ENCODE results near the gene MSI2. TPM values are rescaled to one million over a fixed set of nuclear protein-coding genes. Genes with fewer than 3 reads are reported as not detected.

MSI2 gene
- total RNA-seq, 2 donors from 2014 or later, result 65.5 to 81.0 TPM

DNA sequence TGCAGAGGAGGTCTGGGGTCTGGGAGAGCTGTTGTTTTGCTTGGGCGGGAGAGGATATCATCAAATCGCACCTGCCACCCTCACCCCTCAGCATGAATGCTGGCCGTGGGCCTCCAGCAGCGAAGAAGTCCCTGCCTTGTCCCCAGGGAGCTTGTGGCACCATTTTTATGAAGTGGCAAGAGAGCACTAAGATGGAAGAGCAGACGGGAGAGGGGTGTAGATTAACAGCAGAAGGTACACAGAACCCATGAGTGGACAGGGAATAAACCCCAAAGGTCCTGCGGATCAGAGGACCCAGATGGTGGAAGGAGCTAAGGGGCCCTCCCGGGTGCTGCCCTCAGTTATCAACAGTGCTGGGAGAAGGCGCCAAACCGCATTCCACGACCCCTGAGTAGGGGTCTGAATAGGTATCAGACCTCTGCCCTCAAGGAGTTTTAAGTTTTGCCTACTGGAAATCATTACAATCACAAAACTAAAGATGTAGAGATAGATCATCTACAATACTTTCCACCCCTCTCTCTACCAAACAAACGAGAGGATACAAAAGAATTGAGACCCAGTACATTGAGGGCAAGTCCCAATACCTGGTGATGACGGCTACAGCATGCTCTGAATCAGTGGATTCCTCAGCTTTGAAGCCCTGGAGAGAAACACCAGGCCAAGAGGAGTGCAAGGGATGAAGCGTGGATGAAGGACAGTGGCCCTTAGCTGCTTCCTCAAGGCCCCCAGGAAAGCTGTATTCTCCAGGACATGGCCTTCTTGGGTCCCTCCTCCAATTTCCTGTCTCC is 428.6 kb downstream of the MSI2 start:
- DNase-seq (no peak), ATAC-seq (no peak)
- intact Hi-C loops (cut with DNase I, micrococcal nuclease), result no loop called here

DNA sequence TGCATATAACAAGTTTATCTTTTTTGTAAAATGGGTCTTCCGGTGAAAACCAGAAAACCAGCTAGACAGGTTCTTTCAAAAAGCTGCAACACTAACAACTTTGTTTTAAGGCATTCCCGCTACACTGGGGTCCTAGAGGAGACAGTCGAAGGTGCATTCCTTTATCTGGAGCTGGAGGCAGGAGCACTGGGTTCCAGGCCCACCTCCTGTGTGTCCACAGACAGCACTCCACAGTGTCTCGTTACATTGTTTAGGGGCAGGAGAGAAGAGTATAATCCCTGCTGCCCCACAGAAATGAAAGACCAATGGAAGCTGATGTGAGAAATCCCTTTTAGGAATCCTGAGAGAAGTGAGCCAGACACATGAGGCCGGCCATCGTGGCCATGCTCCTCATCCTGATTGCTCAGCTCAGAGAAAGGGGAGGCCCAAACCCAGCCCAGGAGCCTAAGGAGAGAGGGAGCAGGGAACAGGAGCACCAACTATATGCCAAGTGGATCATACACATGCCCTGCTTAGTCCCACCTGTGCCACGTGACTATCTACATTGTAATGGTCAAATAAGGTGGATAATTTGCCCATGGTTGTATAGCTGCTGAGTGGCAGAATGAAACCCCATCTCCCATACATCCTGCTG is 429.3 kb downstream of the MSI2 start:
- intact Hi-C loops (cut with DNase I, micrococcal nuclease), result no loop called here
- DNase-seq, result no peak
- ATAC-seq, result no peak

DNA sequence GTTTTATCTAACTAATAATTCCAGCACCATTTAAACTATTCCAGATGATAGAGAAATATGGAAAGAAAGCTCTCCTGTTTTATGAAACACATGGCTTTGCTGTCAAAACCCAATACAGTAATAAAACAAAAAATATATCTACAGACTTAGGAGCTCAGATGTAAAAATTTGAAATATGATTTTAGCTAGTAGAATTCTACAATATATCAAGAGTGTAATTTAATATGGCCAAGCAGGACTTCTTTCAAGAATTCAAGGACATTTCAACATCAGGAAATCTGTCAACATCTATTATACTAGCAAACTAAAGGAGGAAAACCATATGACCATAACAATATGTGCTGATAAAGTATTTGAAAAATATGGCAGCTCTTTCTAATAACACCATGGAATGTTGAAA is 431.3 kb downstream of the MSI2 start:
- intact Hi-C loops (cut with DNase I, micrococcal nuclease), result no loop called here
- DNase-seq, result no peak
- ATAC-seq, result no peak

DNA sequence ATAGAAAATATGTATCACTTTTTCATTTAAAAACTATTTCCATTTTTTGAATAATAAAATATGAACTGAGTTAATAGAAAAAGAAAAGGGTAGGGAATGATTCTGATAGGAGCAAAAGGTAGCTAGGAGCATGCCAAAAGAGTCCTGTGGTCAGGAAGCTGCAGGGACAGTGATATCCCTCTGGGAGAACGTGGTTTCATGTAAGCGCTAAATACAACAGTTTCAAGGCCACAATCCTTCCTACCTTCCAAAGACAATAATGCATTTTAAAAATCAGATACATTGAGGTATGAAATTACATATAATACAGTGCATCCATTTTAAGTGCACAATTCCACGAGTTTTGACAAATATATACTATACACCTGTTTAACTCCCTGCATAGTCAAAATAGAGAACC is 432.9 kb downstream of the MSI2 start:
- DNase-seq (no peak), ATAC-seq (no peak)
- intact Hi-C loops (cut with DNase I, micrococcal nuclease), result no loop called here

DNA sequence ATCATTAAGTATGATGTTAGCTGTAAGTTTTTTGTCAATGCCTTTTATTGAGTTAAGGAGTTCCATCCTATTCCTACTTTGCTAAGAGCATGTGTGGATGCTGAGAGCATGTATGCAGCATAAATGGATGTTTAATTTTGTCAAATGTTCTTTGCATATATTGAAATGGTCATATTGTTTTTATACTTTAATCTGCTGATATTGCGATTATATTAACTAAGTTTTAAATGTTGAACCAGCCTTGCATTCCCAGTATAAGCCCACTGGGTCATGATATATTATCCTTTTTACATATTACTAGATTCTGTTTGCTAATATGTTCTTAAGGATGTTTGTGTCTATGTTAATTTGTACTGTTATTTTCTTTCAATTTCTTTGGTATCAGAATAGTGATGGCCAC is 435.6 kb downstream of the MSI2 start:
- intact Hi-C loops (cut with DNase I, micrococcal nuclease), result no loop called here
- no peak for ATAC-seq

DNA sequence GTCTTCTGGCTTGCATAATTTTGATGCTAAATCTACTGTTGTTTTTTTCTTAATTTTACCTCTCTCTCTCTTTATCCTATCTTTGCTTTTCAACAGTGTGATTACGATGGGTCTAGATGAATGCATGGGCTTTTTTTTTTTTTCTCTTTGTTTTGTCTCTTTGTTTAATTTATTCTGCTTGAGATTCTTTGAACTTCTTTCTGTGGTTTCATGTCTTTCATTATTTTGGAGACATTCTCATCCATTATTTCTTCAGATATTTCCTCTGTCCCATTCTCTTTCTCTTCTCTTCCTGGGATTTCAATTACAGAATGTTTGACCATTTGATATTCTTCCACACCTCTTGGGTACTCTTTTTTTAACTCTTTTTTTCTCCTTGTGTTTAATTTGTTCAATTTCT is 436.4 kb downstream of the MSI2 start:
- DNase-seq, result no peak
- intact Hi-C loops (cut with DNase I, micrococcal nuclease), result no loop called here
- no peak for ATAC-seq

More for the DNA sequence above, 435.6 kb downstream of the MSI2 start:
- no peak for DNase-seq

DNA sequence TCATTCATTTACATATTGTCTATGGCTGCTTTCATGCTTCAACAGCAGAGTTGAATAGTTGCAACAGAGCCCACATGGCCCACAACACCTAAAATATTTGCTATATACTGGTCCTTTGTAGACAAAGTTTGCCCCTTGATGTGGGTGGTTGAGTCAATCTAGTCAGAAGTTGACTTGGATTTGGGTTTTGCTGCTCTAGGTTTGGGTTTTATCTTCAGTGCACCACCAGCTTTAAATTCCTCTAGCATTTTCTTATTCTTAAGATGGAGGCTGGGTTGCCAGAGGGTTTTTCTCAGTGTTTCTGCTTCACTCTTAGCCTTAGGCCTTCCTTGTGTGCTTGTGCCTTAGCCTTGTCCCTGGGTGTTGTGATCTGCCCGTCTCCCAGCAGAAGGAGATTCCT is 437.7 kb downstream of the MSI2 start:
- DNase-seq, result no peak
- intact Hi-C loops (cut with DNase I, micrococcal nuclease), result no loop called here
- ATAC-seq, result no peak

DNA sequence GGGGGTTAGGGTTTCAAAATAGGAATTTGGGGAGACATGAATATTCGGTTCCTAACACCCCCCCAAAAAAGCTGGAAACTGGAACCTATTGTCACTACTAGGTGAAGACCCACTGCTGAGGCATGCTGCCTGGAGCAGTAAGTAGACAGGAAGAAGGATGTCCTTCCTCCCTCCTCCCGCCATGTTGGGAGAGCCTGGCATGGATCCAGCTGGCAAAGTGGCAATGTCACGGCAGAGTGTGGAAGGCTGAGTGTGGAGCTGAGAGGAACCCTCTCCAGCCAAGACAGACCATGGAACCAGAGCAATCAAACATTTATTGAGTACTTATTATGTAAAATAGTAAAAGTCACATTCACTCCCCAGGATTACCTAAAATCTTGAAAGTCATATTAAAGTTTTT is 439.7 kb downstream of the MSI2 start:
- ATAC-seq, result no peak
- intact Hi-C loops (cut with DNase I, micrococcal nuclease), result no loop called here
- no peak for DNase-seq

DNA sequence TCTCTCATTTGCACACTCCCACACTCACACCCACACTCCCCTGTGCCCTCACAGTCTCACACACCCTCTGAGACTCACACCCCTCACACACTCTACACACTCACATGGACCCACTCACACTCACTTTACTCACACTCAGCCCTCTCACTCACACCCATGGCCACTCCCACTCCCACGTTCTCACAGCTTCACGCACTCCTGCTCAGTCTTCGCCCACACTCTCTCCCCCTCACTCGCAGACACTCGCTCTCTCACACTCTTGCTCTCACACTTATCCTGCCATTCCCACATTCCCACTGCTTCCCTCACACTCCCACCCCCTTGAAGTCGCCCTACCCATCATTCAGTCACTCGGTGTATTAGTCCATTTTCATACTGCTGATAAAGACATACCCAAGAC is 440.9 kb downstream of the MSI2 start:
- no peak for DNase-seq
- no peak for ATAC-seq
- intact Hi-C loops (cut with DNase I, micrococcal nuclease), result no loop called here

DNA sequence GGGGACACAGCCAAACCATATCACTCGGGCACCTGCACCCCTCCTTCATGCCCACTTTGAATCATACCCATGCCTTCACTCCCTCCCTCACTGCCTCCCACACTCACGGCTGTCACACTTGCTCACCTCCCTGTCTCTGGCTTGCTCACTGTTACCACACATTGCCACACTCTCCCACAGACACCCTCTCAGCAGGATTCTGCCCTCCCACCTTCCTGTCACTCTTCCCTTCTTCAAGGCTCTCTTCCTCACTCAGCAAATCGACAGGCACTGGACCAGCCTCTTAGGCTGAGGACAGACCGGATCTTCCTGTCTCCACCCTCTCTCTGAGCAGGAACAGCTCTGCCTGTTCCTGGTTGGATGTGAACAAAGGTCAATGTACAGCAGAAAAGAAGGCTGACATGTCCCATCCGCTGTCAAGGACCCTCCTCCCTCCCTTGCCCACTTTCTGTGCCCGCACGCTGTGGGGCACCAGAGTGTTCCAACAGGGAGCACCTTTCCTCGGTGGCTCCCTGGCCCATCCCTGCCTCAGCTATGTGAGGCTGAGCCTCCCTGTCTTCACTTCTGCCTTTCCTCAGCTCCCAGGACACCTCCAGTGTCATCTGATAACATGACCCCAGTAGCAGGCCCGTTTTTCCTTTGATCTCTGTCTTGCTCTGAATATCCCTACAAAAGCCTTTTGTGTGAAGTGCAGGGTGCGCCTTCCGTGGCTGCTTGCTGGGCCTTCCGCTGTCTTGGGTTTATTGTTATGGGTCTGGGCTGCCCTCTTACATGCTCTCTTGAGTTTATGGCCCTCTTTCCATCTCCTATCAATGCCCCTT is 441.8 kb downstream of the MSI2 start:
- DNase-seq, result no peak
- intact Hi-C loops (cut with DNase I, micrococcal nuclease), result no loop called here
- ATAC-seq, result peak; percentile 88

DNA sequence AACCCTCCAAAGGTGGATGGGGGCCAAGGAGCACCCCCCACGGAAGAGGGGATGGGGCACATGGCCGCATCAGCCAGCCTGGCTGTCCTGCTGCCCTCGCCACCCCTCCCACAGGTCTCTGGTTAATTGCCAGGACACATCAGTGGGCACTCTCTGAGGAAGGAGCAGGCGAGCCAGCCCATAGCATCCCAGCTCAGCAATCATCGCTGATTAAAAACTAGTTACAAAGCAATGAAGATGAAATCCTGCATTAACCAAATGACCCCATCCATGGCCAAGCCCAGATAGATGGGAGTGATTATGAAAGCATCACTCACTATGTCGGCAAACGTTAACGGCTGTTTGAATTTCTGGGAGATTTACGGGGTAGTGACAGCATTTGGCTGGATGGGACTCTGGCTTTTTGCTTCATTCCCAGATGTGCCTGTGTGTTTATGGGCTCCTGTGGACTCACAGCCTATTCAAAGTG is 443.5 kb downstream of the MSI2 start:
- intact Hi-C loops (cut with DNase I, micrococcal nuclease), result no loop called here
- DNase-seq (no peak), ATAC-seq (no peak)

DNA sequence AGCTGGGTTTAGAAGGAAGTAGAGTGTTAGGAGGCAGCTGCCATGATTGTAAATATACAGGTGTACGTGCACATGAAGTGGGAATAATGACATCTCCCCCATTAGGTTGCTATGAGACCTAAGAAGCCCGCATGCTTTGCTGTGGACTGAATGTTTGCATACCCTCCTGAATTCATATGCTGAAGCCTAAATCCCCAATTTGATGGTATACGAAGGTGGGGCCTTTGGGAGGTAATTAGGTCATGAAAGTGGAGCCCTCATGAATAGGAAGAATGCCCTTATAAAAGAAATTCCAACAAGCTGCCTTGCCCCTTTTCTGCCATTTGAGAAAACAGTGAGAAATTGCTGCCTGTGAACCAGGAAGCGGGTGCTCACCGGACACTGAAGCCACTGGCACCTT is 444.8 kb downstream of the MSI2 start:
- intact Hi-C loops (cut with DNase I, micrococcal nuclease), result no loop called here

DNA sequence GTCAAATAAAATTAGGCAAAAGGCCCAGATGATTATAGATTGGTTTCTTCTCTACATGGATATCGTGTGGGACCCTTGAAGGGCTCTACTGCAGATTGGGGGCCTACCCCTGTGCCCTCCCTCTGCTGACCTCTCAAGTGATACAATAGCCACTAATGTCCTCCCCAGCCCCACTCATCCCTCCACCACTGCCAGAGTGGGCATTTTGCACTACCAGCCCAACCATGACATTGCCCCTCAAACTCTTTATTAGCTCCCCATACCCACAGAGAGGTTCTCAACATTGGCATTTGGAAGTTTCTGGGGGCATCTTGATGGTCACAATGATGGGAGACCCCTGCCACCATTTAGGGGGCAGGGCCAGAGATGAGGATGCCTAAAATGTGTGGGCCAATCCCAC is 446.9 kb downstream of the MSI2 start:
- DNase-seq (no peak), ATAC-seq (no peak)
- intact Hi-C loops (cut with DNase I, micrococcal nuclease), result no loop called here

More for the DNA sequence above, 444.8 kb downstream of the MSI2 start:
- DNase-seq (no peak), ATAC-seq (no peak)

DNA sequence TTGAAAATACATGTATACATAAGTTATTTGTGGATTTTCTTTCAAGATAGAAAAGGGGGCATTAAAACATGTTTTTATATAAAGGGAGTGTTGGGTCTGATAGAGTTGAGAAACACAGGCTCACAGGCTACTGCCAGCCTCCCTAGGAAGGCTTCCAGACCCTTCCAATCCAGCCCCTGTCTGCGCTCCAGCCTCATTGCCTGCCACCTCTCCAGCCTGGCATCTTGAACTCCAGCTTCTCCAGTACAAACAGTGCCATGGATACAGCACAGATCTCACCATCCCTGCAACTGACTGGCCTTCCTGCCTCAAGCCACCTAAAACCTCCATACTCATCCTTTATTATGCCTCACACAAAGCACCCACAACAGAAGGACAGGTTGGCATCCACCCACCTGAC is 448.1 kb downstream of the MSI2 start:
- ATAC-seq (no peak), DNase-seq (no peak)
- intact Hi-C loops (cut with DNase I, micrococcal nuclease), result no loop called here

DNA sequence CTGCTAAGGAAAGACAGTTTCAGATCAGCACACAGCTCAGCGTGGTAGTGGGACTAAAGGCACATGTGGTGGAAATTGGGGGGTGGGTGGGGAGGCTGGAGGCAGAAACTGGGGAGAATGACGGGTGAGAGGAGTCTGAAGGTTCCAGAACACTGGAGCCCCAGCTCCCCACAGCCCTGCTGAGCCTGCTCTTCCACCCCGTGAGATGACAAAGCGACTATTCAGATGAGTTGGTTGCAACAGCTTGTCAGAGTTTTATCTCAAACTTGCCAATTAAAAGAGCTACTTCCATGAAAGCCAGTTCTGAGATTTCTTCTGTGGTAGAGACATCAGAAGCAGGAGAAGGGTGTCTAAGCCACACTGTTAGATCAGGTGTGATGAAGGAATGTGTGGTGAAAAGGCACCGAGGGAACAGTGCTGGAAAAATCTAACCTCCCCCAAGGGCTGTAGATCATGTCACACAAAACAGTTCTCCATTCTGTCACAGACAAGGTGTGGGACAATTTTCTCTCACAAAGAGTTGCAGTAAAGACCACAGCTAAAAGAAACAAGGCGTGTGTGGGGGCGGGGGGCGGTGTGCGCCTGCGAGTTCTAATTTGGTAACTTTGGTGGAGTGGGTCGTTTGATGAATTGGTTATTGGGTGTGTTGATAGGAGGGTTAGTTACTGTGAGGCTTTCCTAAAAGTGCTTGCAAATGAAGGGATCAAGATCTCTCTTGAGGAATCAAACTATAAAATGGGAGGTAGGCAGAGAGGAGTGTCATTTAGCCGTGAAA is 449.8 kb downstream of the MSI2 start:
- no peak for ATAC-seq
- intact Hi-C loops (cut with DNase I, micrococcal nuclease), result no loop called here
- DNase-seq, result no peak

DNA sequence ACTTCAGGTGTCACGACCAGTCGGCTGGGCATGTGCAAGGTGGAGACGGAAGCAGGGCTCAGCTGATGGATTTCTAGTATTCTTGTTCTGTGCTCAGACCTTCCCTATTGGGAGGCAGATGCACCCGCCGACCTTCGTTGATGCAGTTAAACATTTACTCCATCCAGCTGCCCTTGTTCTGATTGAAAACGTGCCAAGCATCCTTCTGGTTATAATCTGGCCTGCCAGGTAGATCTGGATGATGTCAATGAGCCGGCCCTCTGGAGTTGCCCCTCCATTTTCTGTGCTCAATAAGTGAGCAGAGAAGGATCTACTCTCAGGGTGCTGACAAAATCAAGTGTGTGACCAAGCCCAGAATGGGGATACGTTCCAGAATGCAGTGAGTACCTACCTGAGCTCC is 450.4 kb downstream of the MSI2 start:
- intact Hi-C loops (cut with DNase I, micrococcal nuclease), result no loop called here
- no peak for DNase-seq
- ATAC-seq, result peak; percentile 33

DNA sequence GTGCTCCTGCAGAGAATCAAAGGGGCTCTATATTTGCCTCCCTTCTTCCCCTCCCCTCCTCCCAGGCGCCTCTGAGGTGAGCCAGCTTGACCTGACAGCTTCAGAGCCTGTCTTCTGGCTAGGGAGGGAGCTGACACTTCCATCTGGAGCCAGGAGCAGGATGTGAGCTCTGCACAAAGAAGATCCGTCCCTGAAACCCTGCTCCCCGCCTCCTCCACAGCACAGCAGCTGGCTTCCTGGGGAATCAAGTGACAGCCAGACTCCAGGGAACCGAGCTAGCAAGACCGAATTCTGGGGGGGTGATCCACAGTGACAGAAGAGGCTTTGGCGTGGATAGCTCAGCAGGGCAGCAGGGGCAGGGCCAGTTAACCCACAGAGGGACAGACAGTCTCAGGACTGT is 451.6 kb downstream of the MSI2 start:
- no peak for ATAC-seq
- DNase-seq, result no peak
- intact Hi-C loops (cut with DNase I, micrococcal nuclease), result no loop called here

DNA sequence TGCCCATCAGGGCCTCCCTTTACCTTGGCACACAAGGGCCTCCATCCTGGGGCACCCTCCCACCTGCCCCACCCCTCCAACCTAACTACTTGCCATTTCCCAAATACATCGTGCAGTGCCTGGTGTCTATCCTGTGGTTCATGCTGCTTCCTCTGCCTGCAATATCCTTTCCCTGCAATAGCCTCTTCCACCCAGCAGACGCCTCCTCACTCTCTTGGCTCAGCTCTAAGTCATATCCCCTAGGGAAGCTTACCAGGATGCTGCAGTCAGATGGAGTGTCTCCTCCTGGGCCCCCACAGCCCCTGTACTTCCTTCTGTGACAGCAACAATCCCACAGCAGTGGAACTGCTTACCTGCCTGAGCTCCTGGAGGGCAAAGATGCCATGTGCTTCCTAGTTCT is 452.1 kb downstream of the MSI2 start:
- ATAC-seq (no peak), DNase-seq (no peak)
- intact Hi-C loops (cut with DNase I, micrococcal nuclease), result no loop called here

DNA sequence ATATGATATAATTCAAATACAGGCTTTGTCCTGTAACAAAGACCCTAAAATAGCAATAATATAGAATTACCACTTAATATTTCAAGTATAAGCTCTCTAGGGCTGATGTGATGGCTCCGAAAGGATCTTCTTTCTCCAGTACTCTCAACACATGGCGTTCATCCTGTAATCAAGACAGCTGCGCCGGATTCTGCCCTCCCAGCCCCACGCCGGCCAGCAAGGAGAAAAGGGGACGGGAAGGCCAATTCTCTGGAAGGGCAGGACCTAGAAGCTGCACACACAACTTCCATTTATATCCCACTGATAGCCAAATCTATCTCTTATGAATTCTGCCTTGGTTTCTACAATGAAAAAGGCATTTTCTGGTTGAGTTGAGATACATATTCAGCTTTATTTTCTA is 456.8 kb downstream of the MSI2 start:
- ATAC-seq (no peak), DNase-seq (no peak)
- intact Hi-C loops (cut with DNase I, micrococcal nuclease), result no loop called here

Measured in left colon (tissue), 2 donors.